Measurements from ENCODE around the gene TMEM9. TPM values are rescaled to one million over a fixed set of nuclear protein-coding genes. Genes with fewer than 3 reads are reported as not detected.

The TMEM9 gene
- total and polyA plus RNA-seq, 2 of the 8 experiments (the other 6 are each of a cell fraction or from before 2014, with no cell fraction given), result 79.9 to 181 TPM

DNA sequence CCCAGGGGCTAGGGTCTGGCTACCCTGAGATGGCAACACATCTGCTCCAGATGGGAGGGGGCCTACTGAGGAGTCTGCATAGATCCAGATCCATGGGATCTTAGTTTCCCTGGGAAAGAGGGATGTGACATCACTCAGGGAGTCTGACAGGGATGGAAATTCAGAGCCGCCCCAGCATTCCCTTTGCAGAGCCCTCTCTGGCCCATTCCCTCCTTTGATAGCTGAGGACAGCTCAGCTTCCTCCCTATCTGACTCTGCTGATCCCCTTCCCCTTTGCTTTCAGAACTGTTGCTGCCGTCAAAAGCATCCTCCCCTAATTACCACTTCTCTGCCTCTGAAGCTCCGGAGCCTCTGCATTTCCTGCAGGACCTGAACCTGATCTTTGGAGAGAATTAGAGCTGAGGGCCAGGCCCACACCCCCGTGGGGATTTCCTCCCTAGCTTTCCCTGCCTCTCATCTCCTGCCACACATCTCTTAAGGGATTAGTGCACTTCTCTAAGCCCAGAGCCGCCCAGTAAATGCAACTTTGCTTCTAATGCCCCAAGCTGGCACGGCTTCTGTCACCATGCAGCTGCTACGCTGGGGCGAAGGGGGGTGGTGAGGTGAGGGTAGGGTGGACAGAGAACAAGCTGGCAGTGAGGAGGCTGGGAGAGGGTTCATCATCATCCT, 17.8 kb downstream of the TMEM9 start (continued):
- TF ChIP-seq CHD7 (IDR thresholded peaks at IDR 0.05; ENCODE audit: insufficient replicate concordance, low read length) (no peak), GTF2F1 (IDR thresholded peaks at IDR 0.05; ENCODE audit: borderline replicate concordance, low read depth, low read length) (no peak), CHD2 (IDR thresholded peaks at IDR 0.05; ENCODE audit: low read length) (no peak), BACH1 (IDR thresholded peaks at IDR 0.05; ENCODE audit: low read length) (no peak)
